HEK293 (cell line): ENCODE data around the gene PSMD13.

Source experiments
- CTCF ChIA-PET: fragments of 350-600 bp; formaldehyde crosslinking; extraction: SDS; loops from one replicate; lab custom pipeline; 2021; ENCODE audit warnings: antibody characterized with exemption; lab: Yijun Ruan, JAX
- POLR2A ChIA-PET: fragments of 300-600 bp; formaldehyde crosslinking; extraction: SDS; loops from one replicate; lab custom pipeline; 2020; ENCODE audit warnings: antibody characterized with exemption, inconsistent platforms; lab: Yijun Ruan, JAX
- H3K27ac ChIP-seq: fragments of 200-500 bp; sonication (Bioruptor generic); 2 replicates; pipeline ENCODE4 v1.5.1; 2014; ENCODE audit warnings: low read depth, low read length, control low read depth, inconsistent platforms; ENCODE audit errors: extremely low read depth
- H3K36me3 ChIP-seq, 2 experiments: fragments of 200-500 bp in 1 of 2; sonication (Bioruptor generic) in 1 of 2; 1 replicate in 1 of 2; 2 replicates in 1 of 2; pipeline ENCODE4 v1.5.1; 2014 to 2017; ENCODE audit warnings: inconsistent platforms in 2 of 2, low read length in 2 of 2; ENCODE audit not compliant: control insufficient read depth in 2 of 2, insufficient read depth in 1 of 2
- H3K4me1 ChIP-seq: fragments of 200-500 bp; sonication (Bioruptor generic); 2 replicates; pipeline ENCODE4 v1.5.1; 2014; ENCODE audit warnings: mild to moderate bottlenecking, low read length, inconsistent platforms; ENCODE audit not compliant: control insufficient read depth, insufficient read depth
- H3K4me3 ChIP-seq: 2 replicates; pipeline ENCODE4 v1.5.1; 2011; ENCODE audit warnings: low read depth, mild to moderate bottlenecking, control low read depth, low read length, moderate library complexity
- H3K9me3 ChIP-seq: fragments of 200-500 bp; sonication (Bioruptor generic); 2 replicates; pipeline ENCODE4 v1.5.1; 2014; ENCODE audit warnings: low read depth, low read length, inconsistent platforms; ENCODE audit not compliant: control insufficient read depth, insufficient read depth
- GLIS1 ChIP-seq: fragments of 450-650 bp; formaldehyde crosslinking; IDR thresholded peaks from 2 replicates; pipeline ENCODE4 v1.5.1; 2016; ENCODE audit warnings: missing biosample characterization, missing genetic modification characterization
- ZIC2 ChIP-seq: fragments of 450-650 bp; formaldehyde crosslinking; IDR thresholded peaks from 2 replicates; pipeline ENCODE4 v1.5.1; 2016; ENCODE audit warnings: missing biosample characterization, missing genetic modification characterization
- ZSCAN18 ChIP-seq: fragments of 450-650 bp; formaldehyde crosslinking; IDR thresholded peaks from 2 replicates; pipeline ENCODE4 v1.5.1; 2016; ENCODE audit warnings: missing biosample characterization, missing genetic modification characterization

PSMD13 gene

GRCh38 chr11:299951-300735 lies 63.4 kb downstream of the PSMD13 start:
- TF ChIP-seq ZIC2 (peak; percentile 62), ZSCAN18 (tag by site-specific recombination) (no peak), GLIS1 (tag by site-specific recombination) (peak; percentile 70)
- Histone ChIP-seq H3K27ac (no peak overlapping the region), H3K4me1 (no peaks in the 10 kb centered on the region), H3K36me3 (no peaks in the 10 kb centered on the region), H3K4me3 (no peak overlapping the region), H3K9me3 (no peaks in the 10 kb centered on the region)
- POLR2A ChIA-PET, result no interaction called here
- CTCF ChIA-PET, result interaction anchor here (1.2 to 1.3 kb wide), 2 partner anchors 49 to 150 kb away, joined by 3 to 9 read pairs; partner anchors contain the start of gene PTDSS2
